ENCODE data around the gene KATNA1. TPM values are rescaled to one million over a fixed set of nuclear protein-coding genes. Genes with fewer than 3 reads are reported as not detected.

KATNA1 gene
- total and polyA plus RNA-seq, 2 experiments from 2014 or later, result 19.1 to 21.4 TPM

DNA sequence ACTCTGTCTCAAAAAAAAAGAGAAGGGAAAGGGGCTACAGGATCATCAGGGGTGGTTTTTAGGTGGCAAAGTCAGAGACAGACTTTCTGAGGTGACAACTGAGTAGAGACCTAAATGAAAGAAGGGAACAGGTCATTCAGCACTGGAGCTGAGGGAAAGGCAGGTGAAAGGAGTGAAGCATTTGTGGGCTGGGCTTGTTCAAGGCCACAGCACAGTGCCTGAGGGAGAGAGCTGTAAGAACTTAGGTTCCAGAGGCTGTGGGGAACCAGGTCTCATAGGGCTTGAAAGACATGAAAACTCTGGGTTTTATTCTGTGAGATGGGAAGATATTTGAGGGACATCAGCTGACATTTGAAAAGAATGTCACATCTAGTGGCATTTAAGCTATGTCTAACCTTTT is 20.8 kb downstream of the KATNA1 start (continued):
- TF ChIP-seq, protein P1, sequence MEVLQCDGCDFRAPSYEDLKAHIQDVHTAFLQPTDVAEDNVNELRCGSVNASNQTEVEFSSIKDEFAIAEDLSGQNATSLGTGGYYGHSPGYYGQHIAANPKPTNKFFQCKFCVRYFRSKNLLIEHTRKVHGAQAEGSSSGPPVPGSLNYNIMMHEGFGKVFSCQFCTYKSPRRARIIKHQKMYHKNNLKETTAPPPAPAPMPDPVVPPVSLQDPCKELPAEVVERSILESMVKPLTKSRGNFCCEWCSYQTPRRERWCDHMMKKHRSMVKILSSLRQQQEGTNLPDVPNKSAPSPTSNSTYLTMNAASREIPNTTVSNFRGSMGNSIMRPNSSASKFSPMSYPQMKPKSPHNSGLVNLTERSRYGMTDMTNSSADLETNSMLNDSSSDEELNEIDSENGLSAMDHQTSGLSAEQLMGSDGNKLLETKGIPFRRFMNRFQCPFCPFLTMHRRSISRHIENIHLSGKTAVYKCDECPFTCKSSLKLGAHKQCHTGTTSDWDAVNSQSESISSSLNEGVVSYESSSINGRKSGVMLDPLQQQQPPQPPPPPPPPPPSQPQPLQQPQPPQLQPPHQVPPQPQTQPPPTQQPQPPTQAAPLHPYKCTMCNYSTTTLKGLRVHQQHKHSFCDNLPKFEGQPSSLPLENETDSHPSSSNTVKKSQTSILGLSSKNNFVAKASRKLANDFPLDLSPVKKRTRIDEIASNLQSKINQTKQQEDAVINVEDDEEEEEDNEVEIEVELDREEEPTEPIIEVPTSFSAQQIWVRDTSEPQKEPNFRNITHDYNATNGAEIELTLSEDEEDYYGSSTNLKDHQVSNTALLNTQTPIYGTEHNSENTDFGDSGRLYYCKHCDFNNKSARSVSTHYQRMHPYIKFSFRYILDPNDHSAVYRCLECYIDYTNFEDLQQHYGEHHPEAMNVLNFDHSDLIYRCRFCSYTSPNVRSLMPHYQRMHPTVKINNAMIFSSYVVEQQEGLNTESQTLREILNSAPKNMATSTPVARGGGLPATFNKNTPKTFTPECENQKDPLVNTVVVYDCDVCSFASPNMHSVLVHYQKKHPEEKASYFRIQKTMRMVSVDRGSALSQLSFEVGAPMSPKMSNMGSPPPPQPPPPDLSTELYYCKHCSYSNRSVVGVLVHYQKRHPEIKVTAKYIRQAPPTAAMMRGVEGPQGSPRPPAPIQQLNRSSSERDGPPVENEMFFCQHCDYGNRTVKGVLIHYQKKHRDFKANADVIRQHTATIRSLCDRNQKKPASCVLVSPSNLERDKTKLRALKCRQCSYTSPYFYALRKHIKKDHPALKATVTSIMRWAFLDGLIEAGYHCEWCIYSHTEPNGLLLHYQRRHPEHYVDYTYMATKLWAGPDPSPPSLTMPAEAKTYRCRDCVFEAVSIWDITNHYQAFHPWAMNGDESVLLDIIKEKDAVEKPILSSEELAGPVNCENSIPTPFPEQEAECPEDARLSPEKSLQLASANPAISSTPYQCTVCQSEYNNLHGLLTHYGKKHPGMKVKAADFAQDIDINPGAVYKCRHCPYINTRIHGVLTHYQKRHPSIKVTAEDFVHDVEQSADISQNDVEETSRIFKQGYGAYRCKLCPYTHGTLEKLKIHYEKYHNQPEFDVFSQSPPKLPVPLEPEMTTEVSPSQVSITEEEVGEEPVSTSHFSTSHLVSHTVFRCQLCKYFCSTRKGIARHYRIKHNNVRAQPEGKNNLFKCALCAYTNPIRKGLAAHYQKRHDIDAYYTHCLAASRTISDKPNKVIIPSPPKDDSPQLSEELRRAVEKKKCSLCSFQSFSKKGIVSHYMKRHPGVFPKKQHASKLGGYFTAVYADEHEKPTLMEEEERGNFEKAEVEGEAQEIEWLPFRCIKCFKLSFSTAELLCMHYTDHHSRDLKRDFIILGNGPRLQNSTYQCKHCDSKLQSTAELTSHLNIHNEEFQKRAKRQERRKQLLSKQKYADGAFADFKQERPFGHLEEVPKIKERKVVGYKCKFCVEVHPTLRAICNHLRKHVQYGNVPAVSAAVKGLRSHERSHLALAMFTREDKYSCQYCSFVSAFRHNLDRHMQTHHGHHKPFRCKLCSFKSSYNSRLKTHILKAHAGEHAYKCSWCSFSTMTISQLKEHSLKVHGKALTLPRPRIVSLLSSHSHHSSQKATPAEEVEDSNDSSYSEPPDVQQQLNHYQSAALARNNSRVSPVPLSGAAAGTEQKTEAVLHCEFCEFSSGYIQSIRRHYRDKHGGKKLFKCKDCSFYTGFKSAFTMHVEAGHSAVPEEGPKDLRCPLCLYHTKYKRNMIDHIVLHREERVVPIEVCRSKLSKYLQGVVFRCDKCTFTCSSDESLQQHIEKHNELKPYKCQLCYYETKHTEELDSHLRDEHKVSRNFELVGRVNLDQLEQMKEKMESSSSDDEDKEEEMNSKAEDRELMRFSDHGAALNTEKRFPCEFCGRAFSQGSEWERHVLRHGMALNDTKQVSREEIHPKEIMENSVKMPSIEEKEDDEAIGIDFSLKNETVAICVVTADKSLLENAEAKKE (CRISPR knock-in tag; IDR thresholded peaks at IDR 0.05), result no peak
- TF ChIP-seq CREB1 (CRISPR knock-in tag; IDR thresholded peaks at IDR 0.05; ENCODE audit: low read depth) (no peak), ZNF114 (CRISPR knock-in tag; IDR thresholded peaks at IDR 0.05) (no peak)

DNA sequence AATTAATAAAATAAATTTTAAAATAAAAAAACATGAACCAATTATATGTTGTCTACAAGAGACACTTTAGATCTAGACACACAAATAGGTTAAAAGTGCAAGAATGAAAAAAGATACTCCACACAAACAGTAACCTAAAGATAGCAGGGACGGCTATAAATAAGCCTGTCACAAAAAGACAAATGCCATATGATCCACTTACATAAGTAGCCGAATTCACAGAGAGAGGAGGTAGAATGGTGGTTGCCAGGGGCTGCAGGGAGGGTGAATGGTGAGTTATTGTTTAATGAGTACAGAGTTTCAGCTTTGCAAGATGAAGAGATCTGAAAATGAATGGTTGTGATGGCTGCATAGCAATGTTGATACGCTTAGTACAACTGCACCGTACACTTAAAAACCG is 32.7 kb downstream of the KATNA1 start:
- no peaks in the 10 kb centered on the region for H3K4me1 Mint-ChIP-seq
- DNase-seq (ENCODE audit: low spot score) (no peak), ATAC-seq (no peak)
- peaks cover 10% of the 10 kb centered on the region; the same call in 2 of the 3 replicates for H3K9me3 Mint-ChIP-seq
- no peak overlapping the region for H3K4me2 ChIP-seq
- H3K9me2 ChIP-seq (ENCODE audit: insufficient read depth), result no peaks in the 10 kb centered on the region
- peaks cover 29% of the 10 kb centered on the region for H3K36me3 Mint-ChIP-seq (ENCODE audit: low read depth)
- peaks cover 5% of the 10 kb centered on the region for H3K27me3 Mint-ChIP-seq (ENCODE audit: insufficient read depth, low read depth, poor library complexity)
- no peak overlapping the region for H3K4me3 ChIP-seq
- no peaks in the 10 kb centered on the region for H3K36me3 ChIP-seq (ENCODE audit: insufficient read depth)
- H3K4me3 Mint-ChIP-seq, result no peak overlapping the region
- H3K27me3 ChIP-seq (ENCODE audit: insufficient read depth), result no peaks in the 10 kb centered on the region
- H3K27ac ChIP-seq (ENCODE audit: low read depth), result no peak overlapping the region
- H3K79me2 ChIP-seq (replicated peaks; ENCODE audit: insufficient read depth), result no peaks in the 10 kb centered on the region
- H2AFZ ChIP-seq, result no peak overlapping the region
- no peak overlapping the region for H3K27ac Mint-ChIP-seq
- no peak for TF ChIP-seq ZNF114 (CRISPR knock-in tag; IDR thresholded peaks at IDR 0.05)
- TF ChIP-seq EZH2 (IDR thresholded peaks at IDR 0.05; ENCODE audit: low read depth, unreplicated experiment), result no peak
- TF ChIP-seq, protein P2, sequence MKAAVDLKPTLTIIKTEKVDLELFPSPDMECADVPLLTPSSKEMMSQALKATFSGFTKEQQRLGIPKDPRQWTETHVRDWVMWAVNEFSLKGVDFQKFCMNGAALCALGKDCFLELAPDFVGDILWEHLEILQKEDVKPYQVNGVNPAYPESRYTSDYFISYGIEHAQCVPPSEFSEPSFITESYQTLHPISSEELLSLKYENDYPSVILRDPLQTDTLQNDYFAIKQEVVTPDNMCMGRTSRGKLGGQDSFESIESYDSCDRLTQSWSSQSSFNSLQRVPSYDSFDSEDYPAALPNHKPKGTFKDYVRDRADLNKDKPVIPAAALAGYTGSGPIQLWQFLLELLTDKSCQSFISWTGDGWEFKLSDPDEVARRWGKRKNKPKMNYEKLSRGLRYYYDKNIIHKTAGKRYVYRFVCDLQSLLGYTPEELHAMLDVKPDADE (IDR thresholded peaks at IDR 0.05), result no peak
- no peak for TF ChIP-seq NANOG (IDR thresholded peaks at IDR 0.05; ENCODE audit: borderline replicate concordance)
- TF ChIP-seq, protein P1 (CRISPR knock-in tag; IDR thresholded peaks at IDR 0.05), result no peak
- no peak for TF ChIP-seq STAT1 (IDR thresholded peaks at IDR 0.05; ENCODE audit: unreplicated experiment)
- no peaks in the 10 kb centered on the region for H3F3A ChIP-seq (replicated peaks; ENCODE audit: low read depth)
- H3K4me1 ChIP-seq (ENCODE audit: insufficient read depth), result no peaks in the 10 kb centered on the region
- peaks cover 4% of the 10 kb centered on the region for H4K20me1 ChIP-seq (replicated peaks; ENCODE audit: insufficient read depth)
